DND-41 (cell line): ENCODE data around the gene NPDC1.

ENCODE experiments used
- CTCF ChIP-seq: IDR thresholded peaks from 2 replicates; pipeline ENCODE4 v1.5.1; 2012; ENCODE audit warnings: borderline replicate concordance, low read length, moderate library complexity, mild to moderate bottlenecking; ENCODE audit not compliant: poor library complexity, severe bottlenecking; ENCODE audit errors: extremely low read depth
- EZH2 ChIP-seq: IDR thresholded peaks from 3 replicates; pipeline ENCODE4 v1.6.1; 2012; ENCODE audit warnings: borderline replicate concordance, low read depth, mild to moderate bottlenecking, moderate library complexity, low read length, inconsistent platforms; ENCODE audit not compliant: severe bottlenecking

- TF ChIP-seq CTCF, result no peak
- no peak for TF ChIP-seq EZH2
Measured at GRCh38 chr9:137034039-137034708, 11.8 kb downstream of the NPDC1 start.
